ENCODE measurements around the gene TRNP1. TPM values are rescaled to one million over a fixed set of nuclear protein-coding genes. Genes with fewer than 3 reads are reported as not detected.

TRNP1 gene
- total RNA-seq, 1 experiment from 2014 or later: 7.9 TPM

GRCh38 chr1:27044613-27045151 is 51.2 kb downstream of the TRNP1 start:
- no peaks in the 10 kb centered on the region for H3K9me3 ChIP-seq (ENCODE audit: insufficient read depth, low read depth)
- H3K4me3 ChIP-seq: no peak overlapping the region
- H3K36me3 ChIP-seq (ENCODE audit: low read depth): no peaks in the 10 kb centered on the region
- H2AFZ ChIP-seq: no peak overlapping the region
- no peak overlapping the region; the same call in 1 of the 2 replicates for H3K4me2 ChIP-seq
- H3F3A ChIP-seq (ENCODE audit: insufficient read depth, low read depth): no peaks in the 10 kb centered on the region
- no peaks in the 10 kb centered on the region for H3K9me2 ChIP-seq (ENCODE audit: insufficient read depth)
- peak; percentile 52 to 84 for DNase-seq
- intact Hi-C loops (cut with micrococcal nuclease; ENCODE audit: unreplicated experiment): loop anchor here (1.0 to 5.0 kb wide), 5 partner anchors 47 to 353 kb away; no protein-coding TSS in a partner anchor
- H4K20me1 ChIP-seq (ENCODE audit: insufficient read depth): no peaks in the 10 kb centered on the region
- ChIA-PET CTCF (interaction anchor here (0.6 to 2.3 kb wide), 8 partner anchors 13 to 343 kb away, joined by 3 to 23 read pairs (median 4); no protein-coding TSS in a partner anchor), POLR2A (ENCODE audit: unreplicated experiment) (no interaction called here)
- H3K27me3 ChIP-seq (ENCODE audit: insufficient read depth, low read depth): no peaks in the 10 kb centered on the region
- no peaks in the 10 kb centered on the region for H3K4me1 ChIP-seq (replicated peaks; ENCODE audit: insufficient read depth)
- BruUV-seq (replicated peaks): no TSS peak
- H3K79me2 ChIP-seq (ENCODE audit: low read depth): no peaks in the 10 kb centered on the region
- TF ChIP-seq EZH2 (IDR thresholded peaks at IDR 0.05; ENCODE audit: low read depth): no peak
- TF ChIP-seq CTCF (conservative IDR thresholded peaks at IDR 0.05): peak; percentile 89
- H3K27ac ChIP-seq: no peak overlapping the region

GRCh38 chr1:27045973-27046558 is 52.6 kb downstream of the TRNP1 start:
- Histone ChIP-seq H3K27ac (no peak overlapping the region), H3K9me2 (ENCODE audit: insufficient read depth) (no peaks in the 10 kb centered on the region), H3F3A (ENCODE audit: insufficient read depth, low read depth) (no peaks in the 10 kb centered on the region), H3K4me2 (no peak overlapping the region), H3K27me3 (ENCODE audit: insufficient read depth, low read depth) (no peaks in the 10 kb centered on the region), H4K20me1 (ENCODE audit: insufficient read depth) (no peaks in the 10 kb centered on the region), H3K9me3 (ENCODE audit: insufficient read depth, low read depth) (no peaks in the 10 kb centered on the region), H3K4me3 (no peak overlapping the region), H3K79me2 (ENCODE audit: low read depth) (no peaks in the 10 kb centered on the region), H3K4me1 (replicated peaks; ENCODE audit: insufficient read depth) (no peaks in the 10 kb centered on the region), H3K36me3 (ENCODE audit: low read depth) (no peaks in the 10 kb centered on the region), H2AFZ (no peak overlapping the region)
- peak; percentile 79 for TF ChIP-seq CTCF (conservative IDR thresholded peaks at IDR 0.05)
- no peak for TF ChIP-seq EZH2 (IDR thresholded peaks at IDR 0.05; ENCODE audit: low read depth)
- ChIA-PET CTCF (interaction anchor here (0.6 to 1.5 kb wide), 8 partner anchors 13 to 401 kb away, joined by 3 to 14 read pairs (median 6); no protein-coding TSS in a partner anchor), POLR2A (ENCODE audit: unreplicated experiment) (no interaction called here)
- intact Hi-C loops (cut with micrococcal nuclease; ENCODE audit: unreplicated experiment): loop anchor here (2.0 kb wide), 1 partner anchor 79 kb away; no protein-coding TSS in a partner anchor
- DNase-seq: peak in 1 of 2 experiments; percentile 51
- BruUV-seq (replicated peaks): no TSS peak

GRCh38 chr1:27047914-27048313 is 54.4 kb downstream of the TRNP1 start:
- Histone ChIP-seq H3K27ac (no peak overlapping the region), H3K36me3 (ENCODE audit: low read depth) (no peaks in the 10 kb centered on the region), H3K4me3 (no peak overlapping the region), H3F3A (ENCODE audit: insufficient read depth, low read depth) (no peaks in the 10 kb centered on the region), H3K4me2 (no peak overlapping the region), H3K9me3 (ENCODE audit: insufficient read depth, low read depth) (no peaks in the 10 kb centered on the region), H3K4me1 (replicated peaks; ENCODE audit: insufficient read depth) (no peaks in the 10 kb centered on the region), H3K9me2 (ENCODE audit: insufficient read depth) (no peaks in the 10 kb centered on the region), H4K20me1 (ENCODE audit: insufficient read depth) (no peaks in the 10 kb centered on the region), H2AFZ (no peak overlapping the region), H3K27me3 (ENCODE audit: insufficient read depth, low read depth) (no peaks in the 10 kb centered on the region), H3K79me2 (ENCODE audit: low read depth) (no peaks in the 10 kb centered on the region)
- DNase-seq: no peak
- no TSS peak for BruUV-seq (replicated peaks)
- CTCF ChIA-PET: interaction anchor here (1.6 kb wide), 1 partner anchor 50 kb away, joined by 5 read pairs; no protein-coding TSS in a partner anchor
- POLR2A ChIA-PET (ENCODE audit: unreplicated experiment): no interaction called here
- TF ChIP-seq EZH2 (IDR thresholded peaks at IDR 0.05; ENCODE audit: low read depth) (no peak), CTCF (conservative IDR thresholded peaks at IDR 0.05) (no peak)
- intact Hi-C loops (cut with micrococcal nuclease; ENCODE audit: unreplicated experiment): no loop called here

All from PC-9 (cell line).